Choroid plexus epithelial cell (primary cell): Measurements from ENCODE around the gene NUBPL.
A peak's percentile ranks its signal among the peaks of the same experiment; 100 is the strongest.

Source experiments
- DNase-seq: peaks from one replicate; pipeline ENCODE4 v3.0.0-alpha.2; 2010; ENCODE audit warnings: low read depth
- H3K4me3 ChIP-seq: 2 replicates; pipeline ENCODE4 v1.5.1; 2011; ENCODE audit warnings: low read depth, mild to moderate bottlenecking, control low read depth, low read length, moderate library complexity
- TF ChIP-seq, protein P1 (sequence below): conservative IDR thresholded peaks from 2 replicates; pipeline ENCODE4 v1.5.1; 2011; ENCODE audit warnings: low read depth, mild to moderate bottlenecking, control low read depth, inconsistent platforms, low read length, moderate library complexity

The NUBPL gene

GRCh38 chr14:31559939-31560338, 1.3 kb upstream of the NUBPL start:
- H3K4me3 ChIP-seq = no peak overlapping the region
- TF ChIP-seq, protein P1, sequence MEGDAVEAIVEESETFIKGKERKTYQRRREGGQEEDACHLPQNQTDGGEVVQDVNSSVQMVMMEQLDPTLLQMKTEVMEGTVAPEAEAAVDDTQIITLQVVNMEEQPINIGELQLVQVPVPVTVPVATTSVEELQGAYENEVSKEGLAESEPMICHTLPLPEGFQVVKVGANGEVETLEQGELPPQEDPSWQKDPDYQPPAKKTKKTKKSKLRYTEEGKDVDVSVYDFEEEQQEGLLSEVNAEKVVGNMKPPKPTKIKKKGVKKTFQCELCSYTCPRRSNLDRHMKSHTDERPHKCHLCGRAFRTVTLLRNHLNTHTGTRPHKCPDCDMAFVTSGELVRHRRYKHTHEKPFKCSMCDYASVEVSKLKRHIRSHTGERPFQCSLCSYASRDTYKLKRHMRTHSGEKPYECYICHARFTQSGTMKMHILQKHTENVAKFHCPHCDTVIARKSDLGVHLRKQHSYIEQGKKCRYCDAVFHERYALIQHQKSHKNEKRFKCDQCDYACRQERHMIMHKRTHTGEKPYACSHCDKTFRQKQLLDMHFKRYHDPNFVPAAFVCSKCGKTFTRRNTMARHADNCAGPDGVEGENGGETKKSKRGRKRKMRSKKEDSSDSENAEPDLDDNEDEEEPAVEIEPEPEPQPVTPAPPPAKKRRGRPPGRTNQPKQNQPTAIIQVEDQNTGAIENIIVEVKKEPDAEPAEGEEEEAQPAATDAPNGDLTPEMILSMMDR = no peak
- DNase-seq = no peak

DNA sequence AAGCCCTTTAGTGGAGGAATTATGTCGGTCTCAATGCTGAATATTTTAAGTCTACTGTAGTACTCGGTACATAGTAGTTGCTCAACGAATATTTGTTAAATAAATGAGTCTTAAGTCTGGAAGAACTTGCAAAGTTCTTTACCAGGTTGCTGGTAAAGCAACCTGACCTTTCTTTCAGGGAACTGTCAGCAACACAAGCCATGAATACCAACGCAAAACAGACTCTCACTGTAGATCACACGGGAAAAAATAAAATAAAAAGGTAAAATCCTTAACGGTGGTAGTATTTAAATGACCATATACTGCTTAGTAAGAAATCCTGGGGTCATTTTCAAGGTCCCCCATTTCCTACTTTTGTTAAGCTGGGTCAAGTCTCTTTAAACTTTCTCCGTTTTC, 447 bp upstream of the NUBPL start:
- H3K4me3 ChIP-seq = peak overlapping the region; percentile 97
- TF ChIP-seq, protein P1 = no peak
- peak; percentile 33 for DNase-seq

DNA sequence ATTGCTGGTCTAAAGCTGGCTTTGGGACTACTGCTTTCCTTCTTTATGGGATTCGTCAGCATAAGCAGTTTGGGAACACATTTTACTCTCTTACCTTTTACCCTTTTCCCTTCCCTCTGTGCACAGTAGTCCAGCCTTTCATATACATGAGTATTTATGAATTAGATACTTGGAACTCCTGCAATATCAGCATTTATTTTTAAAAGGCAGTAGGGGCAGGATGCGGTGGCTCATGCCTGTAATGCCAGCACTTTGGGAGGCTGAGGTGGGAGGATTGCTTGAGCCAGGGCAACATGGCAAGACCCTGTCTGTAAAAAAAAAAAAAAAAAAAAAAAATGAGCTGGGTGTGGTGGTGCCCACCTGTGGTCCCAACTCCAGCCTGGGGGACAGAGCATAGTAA, 3.0 kb downstream of the NUBPL start:
- TF ChIP-seq, protein P1 = no peak
- DNase-seq = no peak

DNA sequence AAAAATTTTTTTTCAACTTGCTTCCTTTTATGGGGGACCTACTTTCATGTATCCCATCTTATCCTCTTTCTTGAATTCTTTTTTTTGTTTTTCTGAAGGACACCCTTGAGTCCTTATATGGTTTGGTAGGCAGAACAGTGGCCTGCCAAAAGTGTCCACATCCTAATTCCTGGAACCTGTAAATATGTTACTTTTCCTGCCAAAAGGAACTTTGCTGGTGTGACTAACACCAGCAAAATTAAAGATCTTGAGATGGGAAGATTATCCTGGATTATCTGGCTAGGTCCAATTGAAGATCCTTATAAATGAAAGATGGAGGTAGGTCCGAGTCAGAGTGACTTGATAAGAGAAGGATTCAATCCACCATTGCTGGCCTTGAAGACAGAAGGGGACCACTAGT, 5.3 kb downstream of the NUBPL start:
- H3K4me3 ChIP-seq = no peak overlapping the region
- no peak for DNase-seq
- TF ChIP-seq, protein P1 = no peak

More for the DNA sequence above, 3.0 kb downstream of the NUBPL start:
- H3K4me3 ChIP-seq = no peak overlapping the region

GRCh38 chr14:31567655-31568054, 6.5 kb downstream of the NUBPL start:
- DNase-seq = no peak
- TF ChIP-seq, protein P1 = no peak
- H3K4me3 ChIP-seq = no peak overlapping the region

GRCh38 chr14:31568161-31568560, 7.0 kb downstream of the NUBPL start:
- DNase-seq = peak; percentile 67
- TF ChIP-seq, protein P1 = no peak
- no peak overlapping the region for H3K4me3 ChIP-seq

GRCh38 chr14:31568671-31569070, 7.5 kb downstream of the NUBPL start:
- no peak overlapping the region for H3K4me3 ChIP-seq

More at GRCh38 chr14:31568671-31569070, 7.5 kb downstream of the NUBPL start:
- peak; percentile 81 for DNase-seq
- TF ChIP-seq, protein P1 = no peak
